ENCODE measurements around the gene TMC7. TPM values are rescaled to one million over a fixed set of nuclear protein-coding genes. Genes with fewer than 3 reads are reported as not detected.

Gene TMC7
- 3.1 TPM for total RNA-seq

DNA sequence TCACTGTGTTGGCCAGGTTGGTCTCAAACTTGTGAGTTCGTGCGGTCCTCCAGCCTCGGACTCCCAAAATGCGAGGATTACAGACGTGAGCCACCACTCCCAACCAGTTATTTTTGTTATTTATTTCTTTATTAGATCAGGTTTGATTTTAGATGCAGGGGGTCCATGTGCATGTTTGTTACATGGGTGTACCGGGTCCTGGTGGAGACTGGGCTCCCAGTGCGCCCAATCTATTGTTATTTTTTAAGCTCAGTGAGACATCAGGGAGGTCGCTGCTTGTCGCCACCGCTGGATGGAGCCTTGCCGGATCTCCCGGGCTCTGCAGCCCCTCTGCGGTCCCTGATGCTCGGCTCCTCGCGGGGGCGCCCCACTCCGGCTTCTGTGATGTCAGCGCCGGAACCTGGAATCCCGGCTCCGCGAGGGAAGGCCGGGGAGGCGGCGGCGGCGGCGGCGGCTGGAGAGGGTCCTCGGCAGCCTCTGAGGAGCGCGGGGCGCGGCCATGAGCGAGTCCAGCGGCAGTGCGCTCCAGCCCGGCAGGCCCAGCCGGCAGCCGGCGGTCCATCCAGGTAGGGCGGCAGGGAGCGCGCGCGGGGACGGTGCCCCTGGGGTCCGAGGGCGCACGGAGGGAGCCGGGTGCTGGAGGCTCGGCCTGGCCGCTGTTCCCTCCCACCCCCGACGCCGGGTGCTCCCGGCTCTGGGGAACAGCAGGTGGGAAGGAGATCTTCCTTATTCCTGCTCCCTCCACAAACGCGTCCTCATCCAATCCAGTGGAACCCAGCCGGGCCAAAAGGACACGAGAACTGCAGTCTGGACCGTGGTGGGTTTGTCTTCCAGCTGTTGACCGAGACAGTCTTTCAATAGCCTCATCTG is at the start of gene TMC7:
TMC7 (plus strand) TSS at position 370 of the 870 bp plus-strand sequence; CDS start at position 500, 130 bp downstream.
- peaks cover 0 to 3% (median 0%) of the 10 kb centered on the region in 3 donors for H3K27me3 ChIP-seq (ENCODE audit: control insufficient read depth in 3 of 3, insufficient read depth in 3 of 3, low read length in 3 of 3)
- H3K9me3 ChIP-seq (ENCODE audit: control insufficient read depth in 3 of 3, low read length in 3 of 3), result no peaks in the 10 kb centered on the region
- peak within 1 kb of the TSS; percentile 51 to 68 (median 63) for H3K4me3 ChIP-seq (ENCODE audit: low read length in 3 of 3)
- no peaks in the 10 kb centered on the region for H3K36me3 ChIP-seq (ENCODE audit: control insufficient read depth in 3 of 3, insufficient read depth in 3 of 3, low read length in 3 of 3)
- H3K9ac ChIP-seq (ENCODE audit: low read depth in 1 of 3, low read length in 3 of 3), result peak within 1 kb of the TSS; percentile 45 to 74 (median 71)
- no peak within 1 kb of the TSS for H3K27ac ChIP-seq (ENCODE audit: low read depth, low read length)
- peaks cover 5 to 6% (median 5%) of the 10 kb centered on the region in 3 donors for H3K4me1 ChIP-seq (ENCODE audit: control insufficient read depth in 3 of 3, insufficient read depth in 3 of 3, low read length in 3 of 3)

DNA sequence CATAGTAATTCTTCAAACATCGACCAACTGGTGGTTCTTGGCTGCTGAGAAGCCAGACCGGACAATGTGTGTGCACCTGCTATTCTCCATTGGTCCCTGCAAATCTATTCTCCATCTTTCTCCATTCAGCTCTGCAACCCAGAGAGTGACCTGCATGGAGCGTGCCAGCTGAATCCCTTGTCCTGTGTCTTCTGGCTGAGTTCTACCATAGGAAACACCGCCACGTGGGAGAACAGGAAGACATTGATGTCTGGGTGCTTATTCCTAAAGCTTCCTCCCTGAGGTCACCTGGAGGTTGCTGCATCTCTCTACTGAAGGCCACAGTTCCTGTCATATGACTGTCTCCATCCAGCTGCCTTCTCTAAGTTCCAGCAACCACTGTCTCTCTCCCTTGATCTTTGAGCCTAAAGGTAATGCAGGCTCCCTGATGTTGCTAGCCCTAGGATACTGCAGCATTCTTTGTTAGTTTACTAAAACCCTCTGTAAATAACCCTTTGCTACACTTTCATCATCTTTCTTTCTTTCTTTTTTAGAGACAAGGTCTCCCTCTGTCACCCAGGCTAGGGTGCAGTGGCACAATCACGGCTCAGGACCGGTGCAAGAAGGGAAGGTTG is 46.9 kb upstream of the TMC7 start:
- no peaks in the 10 kb centered on the region for H3K9me3 ChIP-seq (ENCODE audit: control insufficient read depth in 3 of 3, low read length in 3 of 3)
- H3K9ac ChIP-seq (ENCODE audit: low read depth in 1 of 3, low read length in 3 of 3), result no peak overlapping the region
- peaks cover 3 to 10% (median 10%) of the 10 kb centered on the region in 3 donors for H3K4me1 ChIP-seq (ENCODE audit: control insufficient read depth in 3 of 3, insufficient read depth in 3 of 3, low read length in 3 of 3)
- H3K4me3 ChIP-seq (ENCODE audit: low read length in 3 of 3), result no peak overlapping the region
- no peaks in the 10 kb centered on the region for H3K36me3 ChIP-seq (ENCODE audit: control insufficient read depth in 3 of 3, insufficient read depth in 3 of 3, low read length in 3 of 3)
- no peak overlapping the region for H3K27ac ChIP-seq (ENCODE audit: low read depth, low read length)
- H3K27me3 ChIP-seq (ENCODE audit: control insufficient read depth in 3 of 3, insufficient read depth in 3 of 3, low read length in 3 of 3), result no peaks in the 10 kb centered on the region

DNA sequence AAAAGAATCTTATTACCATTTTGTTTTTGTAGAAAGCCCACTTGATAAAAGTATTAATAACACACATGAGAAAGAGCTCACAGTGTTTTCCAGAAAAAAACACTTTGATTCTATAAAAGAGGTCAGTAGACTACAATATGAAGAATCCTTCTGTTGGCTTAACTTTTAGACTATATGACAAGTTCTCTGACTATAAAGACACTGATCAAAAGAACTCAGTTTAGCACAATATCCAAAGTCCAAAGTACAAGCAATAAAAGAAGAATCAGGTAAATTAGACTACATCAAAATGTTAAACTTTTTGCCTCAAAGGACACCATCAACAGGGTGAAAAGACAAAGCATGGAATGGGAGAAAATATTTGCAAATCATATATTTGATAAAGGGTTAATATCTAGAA is 46.3 kb upstream of the TMC7 start:
- no peak overlapping the region for H3K4me3 ChIP-seq (ENCODE audit: low read length in 3 of 3)
- H3K4me1 ChIP-seq (ENCODE audit: control insufficient read depth in 3 of 3, insufficient read depth in 3 of 3, low read length in 3 of 3), result peaks cover 3 to 10% (median 8%) of the 10 kb centered on the region in 3 donors
- H3K27me3 ChIP-seq (ENCODE audit: control insufficient read depth in 3 of 3, insufficient read depth in 3 of 3, low read length in 3 of 3), result no peaks in the 10 kb centered on the region
- H3K27ac ChIP-seq (ENCODE audit: low read depth, low read length), result no peak overlapping the region
- H3K36me3 ChIP-seq (ENCODE audit: control insufficient read depth in 3 of 3, insufficient read depth in 3 of 3, low read length in 3 of 3), result no peaks in the 10 kb centered on the region
- no peaks in the 10 kb centered on the region for H3K9me3 ChIP-seq (ENCODE audit: control insufficient read depth in 3 of 3, low read length in 3 of 3)
- no peak overlapping the region for H3K9ac ChIP-seq (ENCODE audit: low read depth in 1 of 3, low read length in 3 of 3)

DNA sequence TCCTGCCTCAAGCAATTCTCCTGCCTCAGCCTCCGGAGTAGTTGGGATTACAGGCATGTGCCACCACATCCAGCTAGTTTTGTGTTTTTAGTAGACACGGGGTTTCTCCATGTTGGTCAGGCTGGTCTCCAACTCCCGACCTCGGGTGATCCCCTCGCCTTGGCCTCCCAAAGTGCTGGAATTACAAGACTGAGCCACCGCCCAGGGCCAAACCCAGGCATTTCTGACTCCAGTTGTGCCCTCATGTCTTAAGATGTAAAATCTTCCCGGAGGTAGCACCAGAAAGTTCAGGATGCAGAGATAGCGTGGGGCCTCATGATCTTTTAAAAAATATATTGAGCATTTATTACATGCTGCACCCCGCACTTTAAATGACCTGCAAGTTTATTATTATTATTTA is 44.7 kb upstream of the TMC7 start:
- H3K4me3 ChIP-seq (ENCODE audit: low read length in 3 of 3), result no peak overlapping the region
- no peaks in the 10 kb centered on the region for H3K36me3 ChIP-seq (ENCODE audit: control insufficient read depth in 3 of 3, insufficient read depth in 3 of 3, low read length in 3 of 3)
- H3K9me3 ChIP-seq (ENCODE audit: control insufficient read depth in 3 of 3, low read length in 3 of 3), result no peaks in the 10 kb centered on the region
- H3K4me1 ChIP-seq (ENCODE audit: control insufficient read depth in 3 of 3, insufficient read depth in 3 of 3, low read length in 3 of 3), result no peaks in the 10 kb centered on the region
- H3K27me3 ChIP-seq (ENCODE audit: control insufficient read depth in 3 of 3, insufficient read depth in 3 of 3, low read length in 3 of 3), result no peaks in the 10 kb centered on the region
- no peak overlapping the region for H3K9ac ChIP-seq (ENCODE audit: low read depth in 1 of 3, low read length in 3 of 3)
- H3K27ac ChIP-seq (ENCODE audit: low read depth, low read length), result no peak overlapping the region

DNA sequence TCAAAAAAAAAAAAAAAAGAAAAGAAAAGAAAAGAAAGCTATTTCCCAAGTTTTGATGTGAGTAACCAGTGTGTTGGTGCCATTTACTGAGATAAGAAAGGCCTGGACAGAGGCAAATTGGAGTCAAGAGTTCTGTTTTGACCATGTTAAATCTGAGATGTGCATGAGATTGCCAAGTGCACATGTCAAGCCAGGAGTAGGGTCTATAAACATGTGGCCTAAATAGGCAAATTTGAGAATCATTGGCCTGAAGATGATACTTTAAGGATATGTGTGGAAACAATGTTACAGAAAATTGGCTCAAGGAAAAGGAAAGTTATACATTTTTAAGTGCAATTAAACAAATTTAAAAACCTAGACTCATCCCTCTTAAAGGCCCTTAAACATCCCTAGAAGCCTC is 42.3 kb upstream of the TMC7 start:
- H3K4me1 ChIP-seq (ENCODE audit: control insufficient read depth in 3 of 3, insufficient read depth in 3 of 3, low read length in 3 of 3), result no peaks in the 10 kb centered on the region
- H3K4me3 ChIP-seq (ENCODE audit: low read length in 3 of 3), result no peak overlapping the region
- H3K36me3 ChIP-seq (ENCODE audit: control insufficient read depth in 3 of 3, insufficient read depth in 3 of 3, low read length in 3 of 3), result no peaks in the 10 kb centered on the region
- H3K27ac ChIP-seq (ENCODE audit: low read depth, low read length), result no peak overlapping the region
- no peak overlapping the region for H3K9ac ChIP-seq (ENCODE audit: low read depth in 1 of 3, low read length in 3 of 3)
- H3K9me3 ChIP-seq (ENCODE audit: control insufficient read depth in 3 of 3, low read length in 3 of 3), result no peaks in the 10 kb centered on the region
- no peaks in the 10 kb centered on the region for H3K27me3 ChIP-seq (ENCODE audit: control insufficient read depth in 3 of 3, insufficient read depth in 3 of 3, low read length in 3 of 3)

GRCh38 chr16:18942061-18942460 is 41.7 kb upstream of the TMC7 start:
- Histone ChIP-seq H3K9me3 (ENCODE audit: control insufficient read depth in 3 of 3, low read length in 3 of 3) (no peaks in the 10 kb centered on the region), H3K4me1 (ENCODE audit: control insufficient read depth in 3 of 3, insufficient read depth in 3 of 3, low read length in 3 of 3) (no peaks in the 10 kb centered on the region), H3K27me3 (ENCODE audit: control insufficient read depth in 3 of 3, insufficient read depth in 3 of 3, low read length in 3 of 3) (no peaks in the 10 kb centered on the region), H3K36me3 (ENCODE audit: control insufficient read depth in 3 of 3, insufficient read depth in 3 of 3, low read length in 3 of 3) (no peaks in the 10 kb centered on the region), H3K9ac (ENCODE audit: low read depth in 1 of 3, low read length in 3 of 3) (no peak overlapping the region), H3K27ac (ENCODE audit: low read depth, low read length) (no peak overlapping the region), H3K4me3 (ENCODE audit: low read length in 3 of 3) (no peak overlapping the region)

DNA sequence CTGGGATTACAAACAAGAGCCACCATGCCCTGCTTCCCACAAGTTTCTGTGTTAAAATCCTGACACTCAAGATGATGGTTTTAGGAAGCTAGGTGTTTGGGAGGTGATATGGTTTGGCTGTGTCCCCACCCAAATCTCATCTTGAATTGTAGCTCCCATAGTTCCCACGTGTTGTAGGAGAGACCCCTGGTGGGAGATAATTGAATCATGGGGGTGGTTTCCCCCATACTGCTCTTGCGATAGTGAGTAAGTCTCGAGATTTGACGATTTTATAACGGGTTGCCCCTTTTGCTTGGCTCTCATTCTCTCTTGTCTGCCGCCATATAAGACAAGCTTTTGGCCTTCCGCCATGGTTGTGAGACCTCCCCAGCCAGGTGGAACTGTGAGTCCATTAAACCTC is 40.3 kb upstream of the TMC7 start:
- Histone ChIP-seq H3K4me3 (ENCODE audit: low read length in 3 of 3) (no peak overlapping the region), H3K9me3 (ENCODE audit: control insufficient read depth in 3 of 3, low read length in 3 of 3) (no peaks in the 10 kb centered on the region), H3K4me1 (ENCODE audit: control insufficient read depth in 3 of 3, insufficient read depth in 3 of 3, low read length in 3 of 3) (no peaks in the 10 kb centered on the region), H3K36me3 (ENCODE audit: control insufficient read depth in 3 of 3, insufficient read depth in 3 of 3, low read length in 3 of 3) (no peaks in the 10 kb centered on the region), H3K27me3 (ENCODE audit: control insufficient read depth in 3 of 3, insufficient read depth in 3 of 3, low read length in 3 of 3) (no peaks in the 10 kb centered on the region), H3K27ac (ENCODE audit: low read depth, low read length) (no peak overlapping the region), H3K9ac (ENCODE audit: low read depth in 1 of 3, low read length in 3 of 3) (no peak overlapping the region)

DNA sequence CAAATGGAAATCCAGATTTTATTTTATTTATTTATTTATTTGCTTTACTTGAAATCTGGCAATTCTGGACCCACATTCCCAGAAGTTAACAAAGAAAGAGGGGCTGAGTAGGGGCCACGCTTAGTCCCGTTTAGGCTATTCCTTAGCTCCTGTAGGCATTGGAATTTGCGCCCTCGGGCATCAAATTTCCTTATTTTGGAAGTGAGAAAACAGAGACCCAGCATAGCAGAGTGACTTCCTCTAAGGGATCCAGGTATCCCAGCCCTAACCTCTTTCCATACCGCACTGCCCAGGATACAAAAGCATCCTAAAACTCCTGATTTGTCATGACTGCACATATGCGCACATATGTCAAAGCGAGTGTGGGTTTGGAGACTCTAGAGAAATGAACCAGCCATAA is 38.5 kb upstream of the TMC7 start:
- Histone ChIP-seq H3K36me3 (ENCODE audit: control insufficient read depth in 3 of 3, insufficient read depth in 3 of 3, low read length in 3 of 3) (no peaks in the 10 kb centered on the region), H3K4me1 (ENCODE audit: control insufficient read depth in 3 of 3, insufficient read depth in 3 of 3, low read length in 3 of 3) (no peaks in the 10 kb centered on the region), H3K9me3 (ENCODE audit: control insufficient read depth in 3 of 3, low read length in 3 of 3) (no peaks in the 10 kb centered on the region)

DNA sequence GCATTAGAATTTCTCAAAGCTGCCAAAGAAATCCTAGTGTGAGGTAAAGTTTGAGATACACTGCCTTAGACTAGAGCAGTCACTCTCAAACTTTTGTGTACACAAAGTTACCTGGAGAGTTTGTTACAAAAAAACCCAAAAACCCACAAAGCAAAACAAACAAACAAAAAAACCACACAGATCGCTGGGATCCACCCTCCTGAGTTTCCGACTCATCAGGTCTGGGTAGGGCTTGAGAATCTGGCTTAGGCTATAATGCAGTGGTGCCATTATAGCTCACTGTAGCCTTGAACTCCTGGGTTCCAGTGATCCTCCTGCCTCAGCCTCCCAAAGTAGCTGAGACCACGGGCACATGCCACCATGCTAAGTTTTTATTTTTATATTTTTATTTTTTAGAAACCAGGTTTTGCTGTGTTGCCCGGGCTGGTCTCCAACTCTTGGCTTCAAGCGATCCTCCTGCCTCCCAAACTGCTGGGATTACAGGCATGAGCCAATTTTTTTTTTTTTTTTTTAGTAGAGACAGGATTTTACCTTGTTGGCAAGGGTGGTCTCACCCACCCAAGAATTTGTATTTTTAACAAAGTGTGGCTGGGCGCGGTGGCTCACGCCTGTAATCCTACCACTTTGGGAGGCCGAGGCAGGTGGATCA is 35.2 kb upstream of the TMC7 start:
- no peaks in the 10 kb centered on the region for H3K27me3 ChIP-seq (ENCODE audit: control insufficient read depth in 3 of 3, insufficient read depth in 3 of 3, low read length in 3 of 3)
- H3K36me3 ChIP-seq (ENCODE audit: control insufficient read depth in 3 of 3, insufficient read depth in 3 of 3, low read length in 3 of 3), result no peaks in the 10 kb centered on the region
- no peaks in the 10 kb centered on the region for H3K9me3 ChIP-seq (ENCODE audit: control insufficient read depth in 3 of 3, low read length in 3 of 3)
- no peak overlapping the region for H3K9ac ChIP-seq (ENCODE audit: low read depth in 1 of 3, low read length in 3 of 3)
- H3K27ac ChIP-seq (ENCODE audit: low read depth, low read length), result no peak overlapping the region
- H3K4me1 ChIP-seq (ENCODE audit: control insufficient read depth in 3 of 3, insufficient read depth in 3 of 3, low read length in 3 of 3), result no peaks in the 10 kb centered on the region
- no peak overlapping the region for H3K4me3 ChIP-seq (ENCODE audit: low read length in 3 of 3)

More for the DNA sequence above, 38.5 kb upstream of the TMC7 start:
- H3K9ac ChIP-seq (ENCODE audit: low read depth in 1 of 3, low read length in 3 of 3), result no peak overlapping the region
- no peak overlapping the region for H3K27ac ChIP-seq (ENCODE audit: low read depth, low read length)
- H3K4me3 ChIP-seq (ENCODE audit: low read length in 3 of 3), result no peak overlapping the region
- H3K27me3 ChIP-seq (ENCODE audit: control insufficient read depth in 3 of 3, insufficient read depth in 3 of 3, low read length in 3 of 3), result no peaks in the 10 kb centered on the region
